Measurements from ENCODE around the gene PAX3. TPM values are rescaled to one million over a fixed set of nuclear protein-coding genes. Genes with fewer than 3 reads are reported as not detected.

PAX3 gene
- total and polyA plus RNA-seq, 9 of the 15 experiments (the other 6 are each of a cell fraction or from before 2014, with no cell fraction given): not detected

DNA sequence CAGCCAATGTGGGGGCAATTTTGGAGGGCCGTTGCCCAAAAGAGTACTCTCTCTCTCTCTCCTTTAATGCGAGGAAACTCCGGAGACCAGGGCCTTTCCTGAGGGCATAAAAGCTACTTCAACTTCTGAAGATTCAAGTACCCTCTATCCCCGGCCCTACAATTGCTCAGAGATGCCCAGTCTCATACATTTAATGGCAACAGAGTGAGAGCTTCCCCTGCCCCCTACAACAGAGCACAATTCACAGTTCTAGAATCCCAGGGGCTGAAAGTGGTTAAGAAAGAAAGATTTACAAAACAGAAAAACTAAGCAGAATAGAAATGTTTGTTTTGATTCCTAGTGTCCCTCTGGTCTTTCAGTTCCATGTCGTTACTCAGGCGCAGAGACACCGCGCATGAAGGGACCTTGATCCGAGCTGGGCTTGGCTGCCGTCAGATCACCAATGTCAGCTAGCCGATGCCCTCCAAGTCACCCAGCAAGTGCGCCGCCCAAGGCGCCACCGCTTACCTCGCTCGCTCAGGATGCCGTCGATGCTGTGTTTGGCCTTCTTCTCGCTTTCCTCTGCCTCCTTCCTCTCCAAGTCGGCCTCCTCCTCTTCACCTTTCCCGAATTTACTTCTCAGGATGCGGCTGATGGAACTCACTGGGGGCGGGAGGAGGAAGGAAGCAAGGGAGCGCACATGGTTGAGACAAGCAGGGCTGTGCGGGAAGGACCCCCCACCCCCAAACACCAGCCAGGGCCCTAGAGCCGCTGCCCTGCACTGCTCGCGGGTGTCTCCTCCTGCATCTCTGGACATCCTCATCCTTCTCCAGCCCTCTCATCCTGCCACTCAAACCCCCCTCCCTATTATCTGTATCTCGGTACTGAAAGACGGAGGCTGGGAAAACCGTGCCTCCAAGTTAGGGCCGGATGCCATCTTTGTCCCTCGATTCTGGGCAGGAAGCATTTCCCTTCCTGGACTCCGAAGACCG is 4.9 kb downstream of the PAX3 start (continued):
- TF ChIP-seq, protein P1, sequence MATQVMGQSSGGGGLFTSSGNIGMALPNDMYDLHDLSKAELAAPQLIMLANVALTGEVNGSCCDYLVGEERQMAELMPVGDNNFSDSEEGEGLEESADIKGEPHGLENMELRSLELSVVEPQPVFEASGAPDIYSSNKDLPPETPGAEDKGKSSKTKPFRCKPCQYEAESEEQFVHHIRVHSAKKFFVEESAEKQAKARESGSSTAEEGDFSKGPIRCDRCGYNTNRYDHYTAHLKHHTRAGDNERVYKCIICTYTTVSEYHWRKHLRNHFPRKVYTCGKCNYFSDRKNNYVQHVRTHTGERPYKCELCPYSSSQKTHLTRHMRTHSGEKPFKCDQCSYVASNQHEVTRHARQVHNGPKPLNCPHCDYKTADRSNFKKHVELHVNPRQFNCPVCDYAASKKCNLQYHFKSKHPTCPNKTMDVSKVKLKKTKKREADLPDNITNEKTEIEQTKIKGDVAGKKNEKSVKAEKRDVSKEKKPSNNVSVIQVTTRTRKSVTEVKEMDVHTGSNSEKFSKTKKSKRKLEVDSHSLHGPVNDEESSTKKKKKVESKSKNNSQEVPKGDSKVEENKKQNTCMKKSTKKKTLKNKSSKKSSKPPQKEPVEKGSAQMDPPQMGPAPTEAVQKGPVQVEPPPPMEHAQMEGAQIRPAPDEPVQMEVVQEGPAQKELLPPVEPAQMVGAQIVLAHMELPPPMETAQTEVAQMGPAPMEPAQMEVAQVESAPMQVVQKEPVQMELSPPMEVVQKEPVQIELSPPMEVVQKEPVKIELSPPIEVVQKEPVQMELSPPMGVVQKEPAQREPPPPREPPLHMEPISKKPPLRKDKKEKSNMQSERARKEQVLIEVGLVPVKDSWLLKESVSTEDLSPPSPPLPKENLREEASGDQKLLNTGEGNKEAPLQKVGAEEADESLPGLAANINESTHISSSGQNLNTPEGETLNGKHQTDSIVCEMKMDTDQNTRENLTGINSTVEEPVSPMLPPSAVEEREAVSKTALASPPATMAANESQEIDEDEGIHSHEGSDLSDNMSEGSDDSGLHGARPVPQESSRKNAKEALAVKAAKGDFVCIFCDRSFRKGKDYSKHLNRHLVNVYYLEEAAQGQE (IDR thresholded peaks at IDR 0.05; ENCODE audit: borderline replicate concordance): no peak
- TF ChIP-seq, protein P1 (CRISPR knock-in tag; IDR thresholded peaks at IDR 0.05; ENCODE audit: low read depth): no peak
- TF ChIP-seq RNF2 (IDR thresholded peaks at IDR 0.05): no peak
